ENCODE results near the gene MYO1C. TPM values are rescaled to one million over a fixed set of nuclear protein-coding genes. Genes with fewer than 3 reads are reported as not detected.

MYO1C gene
- total RNA-seq, 2 donors from 2014 or later, result 94.4 to 120 TPM

DNA sequence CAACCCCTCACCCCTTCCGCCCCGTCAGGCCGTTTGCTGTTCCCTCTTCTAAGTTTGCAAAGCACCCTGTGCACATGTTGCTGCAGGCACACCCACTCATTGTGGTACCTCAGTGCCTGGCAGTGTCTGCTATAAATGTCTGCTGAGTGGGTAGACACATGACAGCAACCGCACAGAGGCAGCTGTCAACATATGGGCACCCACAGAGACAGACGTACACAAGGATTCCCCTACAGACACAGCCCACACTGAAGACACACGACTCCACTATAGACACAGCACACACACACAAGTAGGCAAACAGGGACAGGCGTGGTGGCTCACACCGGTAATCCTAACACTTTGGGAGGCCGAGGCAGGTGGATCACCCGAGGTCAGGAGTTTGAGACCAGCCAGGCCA lies 18.6 kb downstream of the MYO1C start:
- peaks cover 14 to 35% of the 10 kb centered on the region in 2 donors for H3K36me3 ChIP-seq

DNA sequence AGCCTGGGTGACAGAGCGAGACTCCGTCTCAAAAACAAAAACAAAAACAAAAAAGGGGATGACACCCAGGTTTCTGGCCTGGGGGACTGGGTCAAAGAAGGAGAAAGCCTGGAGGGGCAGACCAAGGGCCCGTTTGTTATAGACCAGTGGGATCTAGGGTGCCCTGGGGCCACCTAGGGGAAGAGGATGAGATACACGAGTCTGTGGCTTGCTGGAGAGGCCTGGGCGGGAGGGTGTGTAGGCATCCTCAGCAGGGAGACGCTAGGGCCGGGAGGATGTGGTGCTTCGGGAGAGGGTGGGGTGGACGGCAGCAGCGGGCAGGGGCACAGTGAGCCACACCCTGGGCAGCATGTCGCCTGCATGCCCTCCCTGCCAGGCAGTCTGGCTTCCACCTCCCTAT lies 19.3 kb downstream of the MYO1C start:
- Histone ChIP-seq H3K36me3 (peaks cover 14 to 31% of the 10 kb centered on the region in 2 donors), H3K4me1 (replicated peaks) (no peaks in the 10 kb centered on the region), H3K4me3 (no peak overlapping the region), H3K27ac (no peak overlapping the region), H3K9me3 (no peaks in the 10 kb centered on the region), H3K27me3 (replicated peaks; ENCODE audit: insufficient read depth) (no peaks in the 10 kb centered on the region)
- WGBS, result 68% methylated on average over 11 of the region's 11 CpGs
- no peak for TF ChIP-seq POLR2AphosphoS5 (IDR thresholded peaks at IDR 0.05)
- TF ChIP-seq, protein P1, sequence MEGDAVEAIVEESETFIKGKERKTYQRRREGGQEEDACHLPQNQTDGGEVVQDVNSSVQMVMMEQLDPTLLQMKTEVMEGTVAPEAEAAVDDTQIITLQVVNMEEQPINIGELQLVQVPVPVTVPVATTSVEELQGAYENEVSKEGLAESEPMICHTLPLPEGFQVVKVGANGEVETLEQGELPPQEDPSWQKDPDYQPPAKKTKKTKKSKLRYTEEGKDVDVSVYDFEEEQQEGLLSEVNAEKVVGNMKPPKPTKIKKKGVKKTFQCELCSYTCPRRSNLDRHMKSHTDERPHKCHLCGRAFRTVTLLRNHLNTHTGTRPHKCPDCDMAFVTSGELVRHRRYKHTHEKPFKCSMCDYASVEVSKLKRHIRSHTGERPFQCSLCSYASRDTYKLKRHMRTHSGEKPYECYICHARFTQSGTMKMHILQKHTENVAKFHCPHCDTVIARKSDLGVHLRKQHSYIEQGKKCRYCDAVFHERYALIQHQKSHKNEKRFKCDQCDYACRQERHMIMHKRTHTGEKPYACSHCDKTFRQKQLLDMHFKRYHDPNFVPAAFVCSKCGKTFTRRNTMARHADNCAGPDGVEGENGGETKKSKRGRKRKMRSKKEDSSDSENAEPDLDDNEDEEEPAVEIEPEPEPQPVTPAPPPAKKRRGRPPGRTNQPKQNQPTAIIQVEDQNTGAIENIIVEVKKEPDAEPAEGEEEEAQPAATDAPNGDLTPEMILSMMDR (IDR thresholded peaks at IDR 0.05), result no peak
- TF ChIP-seq POLR2A (IDR thresholded peaks at IDR 0.05), result no peak
- no peak for DNase-seq (ENCODE audit: low spot score)
- intact Hi-C loops (cut with DNase I), result no loop called here

More for the DNA sequence above, 18.6 kb downstream of the MYO1C start:
- WGBS, result 89% methylated on average over 10 of the region's 10 CpGs
- no peak for DNase-seq (ENCODE audit: low spot score)
- no peaks in the 10 kb centered on the region for H3K9me3 ChIP-seq
- no peaks in the 10 kb centered on the region for H3K4me1 ChIP-seq (replicated peaks)
- H3K27ac ChIP-seq, result no peak overlapping the region
- intact Hi-C loops (cut with DNase I), result no loop called here
- H3K4me3 ChIP-seq, result no peak overlapping the region
- TF ChIP-seq, protein P1 (IDR thresholded peaks at IDR 0.05), result no peak
- no peak for TF ChIP-seq POLR2A (IDR thresholded peaks at IDR 0.05)
- no peak for TF ChIP-seq POLR2AphosphoS5 (IDR thresholded peaks at IDR 0.05)
- H3K27me3 ChIP-seq (replicated peaks; ENCODE audit: insufficient read depth), result no peaks in the 10 kb centered on the region

DNA sequence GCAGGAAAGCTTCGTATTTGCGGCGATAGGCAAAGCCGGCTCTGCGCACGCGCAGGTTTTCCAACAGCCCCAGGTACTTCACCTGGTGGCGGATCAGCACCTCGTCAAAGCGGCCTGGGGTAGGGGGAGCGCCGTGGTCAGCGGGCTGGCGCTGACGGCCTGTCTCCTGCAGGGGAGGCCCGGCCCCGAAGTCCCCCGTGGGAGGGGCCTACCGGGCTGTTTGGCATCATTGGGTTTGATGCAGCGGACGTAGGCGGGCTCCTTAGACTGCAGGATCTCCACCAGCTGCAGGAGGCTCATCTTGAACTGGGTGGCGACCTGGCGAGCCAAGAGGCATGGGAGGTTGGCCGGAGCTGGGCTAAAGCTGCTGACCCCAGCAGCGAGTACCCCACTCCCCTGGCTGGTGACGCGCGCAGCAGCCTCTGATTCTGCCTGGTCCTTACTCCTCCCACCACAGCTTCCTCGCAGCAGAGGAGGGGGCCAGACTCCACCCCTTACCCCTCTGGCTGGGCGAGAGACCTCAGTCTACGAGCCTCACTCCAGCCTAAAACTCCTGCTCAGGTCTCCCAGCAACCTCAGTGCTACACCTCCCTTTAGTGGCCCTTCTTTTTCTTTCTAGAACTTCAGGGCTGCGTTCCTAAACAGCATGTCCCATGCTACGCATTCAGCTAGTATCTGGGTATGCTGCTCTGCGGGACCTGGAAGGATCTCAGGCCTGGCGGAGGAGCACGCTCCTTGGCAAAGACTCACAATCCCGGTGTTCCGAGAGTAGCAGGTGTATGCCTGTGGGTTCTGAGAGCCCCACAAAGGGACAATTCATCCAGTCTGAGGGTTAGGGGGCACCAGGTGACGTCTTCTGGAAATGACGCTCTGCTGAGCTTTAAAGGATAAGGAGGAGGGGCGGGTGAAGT lies 20.3 kb downstream of the MYO1C start:
- no peaks in the 10 kb centered on the region for H3K4me1 ChIP-seq (replicated peaks)
- no peaks in the 10 kb centered on the region for H3K27me3 ChIP-seq (replicated peaks; ENCODE audit: insufficient read depth)
- H3K4me3 ChIP-seq, result no peak overlapping the region
- WGBS, result 82% methylated on average over 42 of the region's 42 CpGs
- DNase-seq (ENCODE audit: low spot score), result no peak
- intact Hi-C loops (cut with DNase I), result no loop called here
- TF ChIP-seq, protein P1 (IDR thresholded peaks at IDR 0.05), result no peak
- no peak for TF ChIP-seq POLR2A (IDR thresholded peaks at IDR 0.05)
- H3K9me3 ChIP-seq, result no peaks in the 10 kb centered on the region
- H3K27ac ChIP-seq, result no peak overlapping the region
- peaks cover 18 to 27% of the 10 kb centered on the region in 2 donors for H3K36me3 ChIP-seq

DNA sequence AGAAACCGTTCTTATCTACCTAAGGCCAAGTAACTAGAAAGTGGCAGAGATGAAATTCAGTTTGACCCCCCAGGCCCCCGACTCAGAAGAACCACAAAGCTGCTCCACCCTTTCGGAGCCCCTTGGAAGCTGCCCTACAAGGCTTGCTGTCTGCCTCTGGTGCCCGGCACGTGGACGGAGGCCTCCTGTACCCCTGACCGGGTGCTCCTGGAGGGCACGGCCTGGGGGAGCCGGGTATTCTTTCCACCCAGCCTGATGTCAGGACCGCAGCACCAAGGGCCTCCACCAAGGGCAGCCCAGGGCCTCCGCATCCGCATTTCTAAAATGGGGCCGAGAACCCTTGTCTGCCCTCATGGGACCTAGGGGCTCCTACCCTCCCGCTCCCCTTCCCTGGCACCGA lies 21.0 kb downstream of the MYO1C start:
- intact Hi-C loops (cut with DNase I), result no loop called here
- Histone ChIP-seq H3K4me3 (no peak overlapping the region), H3K9me3 (no peaks in the 10 kb centered on the region), H3K36me3 (peaks cover 18 to 31% of the 10 kb centered on the region in 2 donors), H3K4me1 (replicated peaks) (no peaks in the 10 kb centered on the region), H3K27me3 (replicated peaks; ENCODE audit: insufficient read depth) (no peaks in the 10 kb centered on the region), H3K27ac (no peak overlapping the region)
- TF ChIP-seq POLR2AphosphoS5 (IDR thresholded peaks at IDR 0.05) (no peak), POLR2A (IDR thresholded peaks at IDR 0.05) (no peak)
- TF ChIP-seq, protein P1 (IDR thresholded peaks at IDR 0.05), result no peak
- DNase-seq (ENCODE audit: low spot score), result no peak
- WGBS, result 86% methylated on average over 15 of the region's 15 CpGs
